GM15510 (cell line): ENCODE data around the gene SDCCAG8.

Experiments
- POLR2A ChIP-seq: IDR thresholded peaks from 3 replicates; pipeline ENCODE4 v1.6.1; 2011; ENCODE audit warnings: borderline replicate concordance; ENCODE audit not compliant: insufficient read length; ENCODE audit errors: extremely low read depth

The SDCCAG8 gene

GRCh38 chr1:243399561-243400155 lies 143.8 kb downstream of the SDCCAG8 start:
- no peak for TF ChIP-seq POLR2A

GRCh38 chr1:243402868-243403267 lies 147.0 kb downstream of the SDCCAG8 start:
- no peak for TF ChIP-seq POLR2A

GRCh38 chr1:243406424-243406823 lies 150.6 kb downstream of the SDCCAG8 start:
- TF ChIP-seq POLR2A: no peak

- no peak for TF ChIP-seq POLR2A
Observed at GRCh38 chr1:243407284-243408018, 151.6 kb downstream of the SDCCAG8 start.

- TF ChIP-seq POLR2A: no peak
Observed at GRCh38 chr1:243408479-243408878, 152.6 kb downstream of the SDCCAG8 start.

- TF ChIP-seq POLR2A: no peak
Observed at GRCh38 chr1:243409284-243409683, 153.4 kb downstream of the SDCCAG8 start.

- TF ChIP-seq POLR2A: no peak
Observed at GRCh38 chr1:243411472-243411871, 155.6 kb downstream of the SDCCAG8 start.

- TF ChIP-seq POLR2A: no peak
Observed at GRCh38 chr1:243413431-243414151, 157.8 kb downstream of the SDCCAG8 start.

GRCh38 chr1:243414152-243414494 lies 158.3 kb downstream of the SDCCAG8 start:
- TF ChIP-seq POLR2A: no peak

GRCh38 chr1:243415663-243416408 lies 160.0 kb downstream of the SDCCAG8 start:
- no peak for TF ChIP-seq POLR2A

GRCh38 chr1:243416495-243416894 lies 160.7 kb downstream of the SDCCAG8 start:
- no peak for TF ChIP-seq POLR2A

GRCh38 chr1:243420016-243420945 lies 164.4 kb downstream of the SDCCAG8 start:
- TF ChIP-seq POLR2A: no peak

GRCh38 chr1:243420946-243421685 lies 165.3 kb downstream of the SDCCAG8 start:
- TF ChIP-seq POLR2A: no peak
